GM12878 (cell line): ENCODE results near the gene ZER1. TPM values are rescaled to one million over a fixed set of nuclear protein-coding genes. Genes with fewer than 3 reads are reported as not detected.

Source experiments
- ATAC-seq: fragments of 200-7000 bp; cut with Tn5 transposase; 3 replicates; pipeline ENCODE4 v1.9.1; 2020; ENCODE audit warnings: mild to moderate bottlenecking, moderate library complexity
- BruUV-seq: library from RNA; stranded (reverse); fragments of 400-500 nt; replicated peaks from 2 replicates; lab custom pipeline; 2021; lab: Mats Ljungman, UMichigan
- CTCF ChIA-PET: fragments of 300-600 bp; sonication (Branson Sonifier 250); formaldehyde crosslinking; extraction: SDS; loops from one replicate; lab custom pipeline; 2021; ENCODE audit warnings: inconsistent platforms; lab: Yijun Ruan, JAX
- POLR2A ChIA-PET: fragments of 350-600 bp; formaldehyde crosslinking; extraction: SDS; loops from one replicate; lab custom pipeline; 2021; ENCODE audit warnings: inconsistent platforms; lab: Charles Lee
- RAD21 ChIA-PET: fragments of 300-600 bp; sonication (Branson Sonifier 250); formaldehyde crosslinking; loops from one replicate; lab custom pipeline; 2023; ENCODE audit warnings: antibody characterized with exemption; ENCODE audit not compliant: unreplicated experiment; lab: Charles Lee
- SMC1A ChIA-PET: fragments of 300-600 bp; sonication (Branson Sonifier 250); formaldehyde crosslinking; loops from one replicate; lab custom pipeline; 2023; ENCODE audit not compliant: unreplicated experiment, uncharacterized antibody; lab: Charles Lee
- DNase-seq: peaks from one replicate; pipeline ENCODE4 v3.0.0-alpha.2; 2011; ENCODE audit warnings: low read depth, low spot score
- FAIRE-seq: peaks from 3 replicates; lab custom pipeline; 2011; peaks lifted over from hg19 to GRCh38; lab: Jason Lieb, UNC
- H2AFZ ChIP-seq: 2 replicates; pipeline ENCODE4 v1.6.0; 2011; ENCODE audit warnings: low read depth, low read length, control low read depth; ENCODE audit not compliant: control insufficient read depth
- H3K27ac ChIP-seq: 2 replicates; pipeline ENCODE4 v1.5.1; 2011; ENCODE audit warnings: control low read depth; ENCODE audit not compliant: control insufficient read depth, insufficient read depth
- H3K27me3 ChIP-seq, 2 experiments: replicated peaks in 1 of 2; 2 replicates each; pipeline versions ENCODE4 v1.6.0 to v1.6.1; 2011; ENCODE audit warnings: low read length in 1 of 2; ENCODE audit not compliant: control insufficient read depth in 2 of 2, insufficient read depth in 2 of 2
- H3K36me3 ChIP-seq, 2 experiments: 2 replicates each; pipeline ENCODE4 v1.5.1; 2011; ENCODE audit warnings: low read length in 1 of 2; ENCODE audit not compliant: control insufficient read depth in 2 of 2, insufficient read depth in 2 of 2
- H3K4me1 ChIP-seq: 2 replicates; pipeline ENCODE4 v1.6.1; 2011; ENCODE audit warnings: mild to moderate bottlenecking, low read length, moderate library complexity, mixed read lengths; ENCODE audit not compliant: control insufficient read depth, insufficient read depth
- H3K4me2 ChIP-seq: 2 replicates; pipeline ENCODE4 v1.6.0; 2011; ENCODE audit warnings: control low read depth; ENCODE audit not compliant: control insufficient read depth, insufficient read depth
- H3K4me3 ChIP-seq: fragments of 200-600 bp; sonication (generic); 2 replicates; pipeline ENCODE4 v1.5.1; 2016
- H3K79me2 ChIP-seq: 2 replicates; pipeline ENCODE4 v1.6.0; 2011; ENCODE audit warnings: low read length; ENCODE audit not compliant: control insufficient read depth, insufficient read depth
- H3K9ac ChIP-seq: 2 replicates; pipeline ENCODE4 v1.8.0; 2011; ENCODE audit warnings: low read length, control low read depth, mixed read lengths; ENCODE audit not compliant: control insufficient read depth, insufficient read depth
- H3K9me3 ChIP-seq: replicated peaks from 3 replicates; pipeline ENCODE4 v1.5.1; 2011; ENCODE audit warnings: mild to moderate bottlenecking, low read length; ENCODE audit not compliant: control insufficient read depth, insufficient read depth
- H4K20me1 ChIP-seq: 2 replicates; pipeline ENCODE4 v1.6.0; 2011; ENCODE audit not compliant: control insufficient read depth, insufficient read depth
- CHD4 ChIP-seq: fragments of 200-600 bp; sonication (generic); IDR thresholded peaks from 2 replicates; pipeline ENCODE4 v1.6.1; 2016; ENCODE audit warnings: mild to moderate bottlenecking
- EZH2 ChIP-seq: IDR thresholded peaks from 2 replicates; pipeline ENCODE4 v1.6.1; 2012; ENCODE audit warnings: low read depth, mild to moderate bottlenecking, control low read depth, inconsistent platforms, low read length, borderline replicate concordance; ENCODE audit not compliant: control insufficient read depth
- KAT2A ChIP-seq: conservative IDR thresholded peaks from 2 replicates; pipeline ENCODE4 v1.6.1; 2011; ENCODE audit warnings: low read depth, low read length; ENCODE audit not compliant: control insufficient read depth
- POLR2A ChIP-seq: IDR thresholded peaks from 2 replicates; pipeline ENCODE4 v1.6.1; 2011; ENCODE audit warnings: low read depth, mild to moderate bottlenecking, low read length
- SP1 ChIP-seq: IDR thresholded peaks from one replicate; pipeline ENCODE4 v1.6.1; 2011; ENCODE audit warnings: low read depth, low read length
- ZNF384 ChIP-seq: IDR thresholded peaks from 2 replicates; pipeline ENCODE4 v1.6.1; 2012; ENCODE audit warnings: low read depth, mild to moderate bottlenecking, low read length, improper control_type of control experiment, borderline replicate concordance
- WGBS: methylation state at CpG from one replicate; pipeline ENCODE4 v1.1.6; 2016; ENCODE audit warnings: low lambda C conversion rate; ENCODE audit not compliant: insufficient replicate concordance, insufficient coverage; ENCODE audit errors: missing lambda C conversion rate; 5-methylcytosine and 5-hydroxymethylcytosine counted together
- in situ Hi-C: fragments of 300-500 bp; cut with MboI; formaldehyde crosslinking; loops from 9 replicates; pipeline ENCODE4 v1.14.3; 2018; ENCODE audit warnings: mixed read lengths
- intact Hi-C: fragments of 100-400 bp; cut with micrococcal nuclease; formaldehyde crosslinking; loops from one replicate; pipeline ENCODE4 v1.14.2; 2022; ENCODE audit not compliant: unreplicated experiment
- polyA plus RNA-seq, 11 experiments: library from polyadenylated mRNA; depleted of rRNA in 4 of 11; unstranded in 6 of 11; stranded (reverse) in 5 of 11; fragments of >200 nt; fragmentation: Nextera tagmentation in 4 of 11; fragmentation: Illumina TruSeq in 1 of 11; extraction: Ambion mirVana in 4 of 11; extraction: Trizol in 1 of 11; gene quantifications; 1 replicate in 1 of 11; 2 replicates in 10 of 11; pipeline versions ENCODE4 v1.2.1 to v1.2.3, GENCODE V29; 2011 to 2016; ENCODE audit warnings: inconsistent platforms in 2 of 11, missing spikeins in 2 of 11, low read depth in 1 of 11
- total RNA-seq, 4 experiments: library from RNA; depleted of rRNA in 3 of 4; stranded (reverse); fragments of >200 nt in 3 of 4; fragmentation: Illumina TruSeq in 1 of 4; extraction: Trizol in 1 of 4; gene quantifications; 2 replicates each; pipeline versions ENCODE4 v1.2.1 to v1.2.3, GENCODE V29; 2013 to 2021

Gene ZER1
- total and polyA plus RNA-seq, 10 of the 15 experiments (the other 5 are each of a cell fraction or from before 2014, with no cell fraction given), result 0.32 to 16.9 (median 7.9) TPM

DNA sequence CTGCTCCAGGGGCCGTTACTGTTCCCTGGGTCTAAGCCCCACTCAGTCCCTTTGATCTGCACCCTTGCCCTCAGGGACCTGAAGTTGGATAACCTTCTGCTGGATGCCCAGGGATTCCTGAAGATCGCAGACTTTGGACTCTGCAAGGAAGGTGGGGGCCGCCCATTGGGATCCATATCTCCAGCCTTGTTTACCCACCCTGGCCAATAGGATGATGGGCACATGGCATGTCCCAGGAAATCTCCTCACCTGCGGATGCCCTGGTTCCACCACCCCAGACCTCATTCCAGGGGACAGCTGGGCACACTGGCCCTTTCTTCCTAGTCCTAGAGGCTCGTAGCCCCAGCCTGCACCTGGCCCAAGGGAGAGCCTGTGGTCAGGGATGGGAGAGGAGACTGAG lies 53.3 kb downstream of the ZER1 start (continued):
- TF ChIP-seq CHD4, result no peak

DNA sequence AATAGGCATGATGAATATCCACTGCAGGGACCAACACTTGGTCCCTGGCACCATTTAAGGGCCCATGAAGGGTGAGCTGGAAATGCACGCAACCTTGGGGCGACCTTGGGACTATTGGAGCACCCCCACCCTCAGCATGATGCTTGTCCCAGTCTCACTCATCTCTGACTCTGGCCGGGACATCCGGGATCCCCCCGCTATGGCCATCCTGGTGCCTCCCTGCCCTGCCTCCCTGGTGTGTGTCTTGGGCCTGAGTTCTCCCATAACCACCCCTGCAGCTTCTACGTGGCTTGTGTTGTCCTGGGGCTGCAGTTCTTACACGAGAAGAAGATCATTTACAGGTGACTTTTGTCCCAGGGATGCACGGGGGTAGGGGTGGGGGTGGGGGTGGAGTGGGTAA lies 53.7 kb downstream of the ZER1 start:
- H3K9ac ChIP-seq, result no peak overlapping the region
- BruUV-seq, result no TSS peak
- ATAC-seq, result no peak
- CTCF ChIA-PET, result interaction anchor here (0.8 kb wide), 1 partner anchor 100 kb away, joined by 3 read pairs; the partner anchor contains the start of gene ENDOG
- H3K27ac ChIP-seq, result no peak overlapping the region
- FAIRE-seq, result no peak
- RAD21 ChIA-PET, result no interaction called here
- peaks cover 0 to 4% of the 10 kb centered on the region in 2 experiments; a peak in 2 of 4 replicates for H3K36me3 ChIP-seq
- no peak overlapping the region for H2AFZ ChIP-seq
- no peak overlapping the region for H3K4me3 ChIP-seq
- no peaks in the 10 kb centered on the region for H3K27me3 ChIP-seq
- SMC1A ChIA-PET, result no interaction called here
- POLR2A ChIA-PET, result no interaction called here
- no peaks in the 10 kb centered on the region for H3K4me1 ChIP-seq
- DNase-seq, result no peak
- WGBS, result 57% methylated on average over 8 of the region's 8 CpGs
- peak; percentile 35; the same call in 1 of the 2 replicates for TF ChIP-seq POLR2A
- no peak for TF ChIP-seq SP1
- TF ChIP-seq KAT2A, result no peak
- no peaks in the 10 kb centered on the region for H4K20me1 ChIP-seq
- H3K4me2 ChIP-seq, result no peak overlapping the region
- intact Hi-C loops, result no loop called here
- H3K79me2 ChIP-seq, result peaks cover 6% of the 10 kb centered on the region
- H3K9me3 ChIP-seq, result no peaks in the 10 kb centered on the region
- in situ Hi-C loops, result no loop called here

DNA sequence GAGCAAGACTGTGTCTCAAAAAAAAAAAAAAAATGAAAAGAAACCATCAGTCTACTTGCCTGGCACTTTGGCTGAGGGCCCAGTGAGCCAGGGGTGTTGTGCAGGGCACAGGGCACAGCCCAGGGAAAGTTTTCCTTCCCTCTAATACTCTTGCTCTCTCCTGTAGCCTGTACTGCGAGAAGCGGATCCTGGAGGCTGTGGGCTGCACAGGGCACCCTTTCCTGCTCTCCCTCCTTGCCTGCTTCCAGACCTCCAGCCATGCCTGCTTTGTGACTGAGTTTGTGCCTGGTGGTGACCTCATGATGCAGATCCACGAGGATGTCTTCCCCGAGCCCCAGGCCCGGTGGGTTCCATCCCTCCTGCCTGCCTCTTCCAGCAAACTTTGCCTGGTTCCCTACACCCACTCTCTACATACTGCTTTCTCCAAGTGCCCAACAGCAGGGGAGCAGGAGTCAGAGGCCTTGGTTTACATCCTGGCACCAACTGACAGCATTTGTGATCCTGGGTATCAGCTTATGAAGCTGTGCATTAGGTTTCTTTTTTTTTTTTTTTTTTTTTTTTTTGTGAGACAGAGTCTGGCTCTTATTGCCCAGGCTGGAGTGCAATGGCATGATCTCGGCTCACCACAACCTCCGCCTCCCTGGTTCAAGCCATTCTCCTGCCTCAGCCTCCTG lies 55.0 kb downstream of the ZER1 start:
- no TSS peak for BruUV-seq
- in situ Hi-C loops, result no loop called here
- ATAC-seq (no peak; the same call in 2 of the 3 replicates), FAIRE-seq (no peak), DNase-seq (no peak)
- CTCF ChIA-PET, result no interaction called here
- 91% methylated on average over 7 of the region's 7 CpGs for WGBS
- TF ChIP-seq EZH2, result no peak
- TF ChIP-seq POLR2A, result peak; percentile 46
- 0 out of 2 replicates have a peak, but pooled peaks have one; percentile 15 for TF ChIP-seq ZNF384
- SMC1A ChIA-PET, result no interaction called here
- intact Hi-C loops, result no loop called here
- no peak overlapping the region for H3K4me2 ChIP-seq
- no peaks in the 10 kb centered on the region for H3K27me3 ChIP-seq
- peaks cover 0 to 4% of the 10 kb centered on the region in 2 experiments; a peak in 2 of 4 replicates for H3K36me3 ChIP-seq
- H4K20me1 ChIP-seq, result no peaks in the 10 kb centered on the region
- H3K79me2 ChIP-seq, result no peaks in the 10 kb centered on the region
- no peak overlapping the region for H3K9ac ChIP-seq
- H3K9me3 ChIP-seq, result no peaks in the 10 kb centered on the region
- H3K4me1 ChIP-seq, result no peaks in the 10 kb centered on the region
- no peak overlapping the region for H3K27ac ChIP-seq
- POLR2A ChIA-PET, result interaction anchor here (0.7 kb wide), 3 partner anchors 41 to 74 kb away, joined by 4 to 5 read pairs (median 5); no protein-coding TSS in a partner anchor
- no peak overlapping the region for H3K4me3 ChIP-seq
- RAD21 ChIA-PET, result no interaction called here
- H2AFZ ChIP-seq, result no peak overlapping the region
